Measurements from ENCODE around the gene IQGAP3.

The IQGAP3 gene

DNA sequence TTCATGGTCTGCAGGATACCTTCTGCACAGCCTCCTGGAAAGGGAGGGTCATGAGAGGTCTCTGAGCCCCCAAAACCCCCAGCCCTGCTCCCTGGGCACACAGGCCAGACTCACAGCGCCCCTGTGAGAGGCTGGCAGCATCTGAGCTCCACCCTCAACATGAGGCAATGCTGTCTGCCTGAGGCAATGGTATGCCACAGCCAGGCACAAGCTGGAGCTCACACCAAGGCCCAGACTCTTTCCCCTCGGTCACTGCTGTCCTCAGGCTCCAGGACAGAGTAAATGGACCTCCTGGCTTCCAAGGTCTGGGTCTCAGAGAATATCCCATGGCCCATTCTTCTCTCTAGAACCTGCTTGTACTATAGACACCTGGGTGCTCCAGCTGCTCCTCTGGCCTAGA lies 89.0 kb downstream of the IQGAP3 start:
- no peak for TF ChIP-seq CTCF (conservative IDR thresholded peaks at IDR 0.05; ENCODE audit: low read depth, low read length)
- no peak overlapping the region for H3K4me3 ChIP-seq (ENCODE audit: low read length)
- DNase-seq (ENCODE audit: low read depth) = no peak

DNA sequence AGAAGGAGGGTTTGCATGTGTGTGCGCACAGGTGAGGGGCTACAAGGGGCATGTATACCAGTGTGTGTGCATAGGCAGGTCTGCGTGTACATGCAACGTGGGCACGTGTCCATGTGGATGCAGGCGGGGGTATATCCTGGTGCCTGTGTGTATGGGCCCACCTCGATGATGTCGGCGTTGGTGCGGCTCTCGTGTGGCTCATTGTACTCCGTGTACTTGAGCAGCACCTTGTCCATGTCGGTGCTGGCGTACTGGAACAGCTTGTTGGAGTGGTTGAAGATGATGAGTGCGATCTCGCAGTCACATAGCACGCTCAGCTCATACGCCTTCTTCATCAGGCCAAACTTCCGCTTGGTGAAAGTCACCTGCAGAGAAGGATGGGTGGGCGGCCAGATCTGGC lies 90.1 kb downstream of the IQGAP3 start:
- no peak for DNase-seq (ENCODE audit: low read depth)
- no peak overlapping the region for H3K4me3 ChIP-seq (ENCODE audit: low read length)
- no peak for TF ChIP-seq CTCF (conservative IDR thresholded peaks at IDR 0.05; ENCODE audit: low read depth, low read length)

DNA sequence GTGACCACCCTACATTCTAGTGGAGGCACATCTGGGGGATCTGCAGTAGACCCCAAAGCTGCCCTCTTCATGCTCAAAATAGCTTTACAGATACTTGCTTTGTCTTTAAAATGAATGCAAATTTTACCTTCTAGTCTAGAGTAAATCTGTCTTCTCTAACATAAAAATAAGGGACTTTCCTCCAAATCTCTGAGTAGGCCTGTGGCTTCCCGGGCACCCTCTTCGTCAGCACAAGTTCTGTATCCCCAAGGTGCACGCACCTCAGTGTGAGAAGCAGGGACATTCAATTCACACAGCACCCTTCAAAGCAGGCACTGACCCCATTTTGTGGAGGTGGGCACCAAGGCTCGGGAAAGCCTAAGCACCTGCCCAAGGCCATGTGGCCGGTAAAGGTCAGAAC lies 90.8 kb downstream of the IQGAP3 start:
- no peak for DNase-seq (ENCODE audit: low read depth)
- no peak overlapping the region for H3K4me3 ChIP-seq (ENCODE audit: low read length)
- no peak for TF ChIP-seq CTCF (conservative IDR thresholded peaks at IDR 0.05; ENCODE audit: low read depth, low read length)

- peak; percentile 76 for TF ChIP-seq CTCF (conservative IDR thresholded peaks at IDR 0.05; ENCODE audit: low read depth, low read length)
- no peak for DNase-seq (ENCODE audit: low read depth)
- H3K4me3 ChIP-seq (ENCODE audit: low read length) = no peak overlapping the region
Measured at GRCh38 chr1:156480411-156481192, 91.8 kb downstream of the IQGAP3 start.

DNA sequence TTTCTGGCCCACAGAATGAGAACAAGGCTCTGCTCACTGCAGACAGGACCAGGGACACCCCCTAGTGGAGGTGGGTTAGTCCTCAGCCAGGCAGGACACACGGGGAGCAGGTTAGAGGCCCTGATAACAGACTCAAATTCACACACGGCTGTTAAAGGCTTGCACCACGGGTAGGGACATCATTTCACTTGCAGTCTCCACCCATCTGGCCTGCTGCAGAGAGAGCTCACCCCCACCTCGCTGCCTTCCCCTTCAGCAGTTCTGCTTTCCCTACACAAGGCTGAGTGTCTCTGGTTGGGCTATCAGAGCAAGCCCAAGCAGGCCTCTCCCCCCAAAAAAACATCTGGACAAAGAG lies 92.4 kb downstream of the IQGAP3 start:
- H3K4me3 ChIP-seq (ENCODE audit: low read length) = no peak overlapping the region
- no peak for DNase-seq (ENCODE audit: low read depth)
- peak; percentile 19 for TF ChIP-seq CTCF (conservative IDR thresholded peaks at IDR 0.05; ENCODE audit: low read depth, low read length)

DNA sequence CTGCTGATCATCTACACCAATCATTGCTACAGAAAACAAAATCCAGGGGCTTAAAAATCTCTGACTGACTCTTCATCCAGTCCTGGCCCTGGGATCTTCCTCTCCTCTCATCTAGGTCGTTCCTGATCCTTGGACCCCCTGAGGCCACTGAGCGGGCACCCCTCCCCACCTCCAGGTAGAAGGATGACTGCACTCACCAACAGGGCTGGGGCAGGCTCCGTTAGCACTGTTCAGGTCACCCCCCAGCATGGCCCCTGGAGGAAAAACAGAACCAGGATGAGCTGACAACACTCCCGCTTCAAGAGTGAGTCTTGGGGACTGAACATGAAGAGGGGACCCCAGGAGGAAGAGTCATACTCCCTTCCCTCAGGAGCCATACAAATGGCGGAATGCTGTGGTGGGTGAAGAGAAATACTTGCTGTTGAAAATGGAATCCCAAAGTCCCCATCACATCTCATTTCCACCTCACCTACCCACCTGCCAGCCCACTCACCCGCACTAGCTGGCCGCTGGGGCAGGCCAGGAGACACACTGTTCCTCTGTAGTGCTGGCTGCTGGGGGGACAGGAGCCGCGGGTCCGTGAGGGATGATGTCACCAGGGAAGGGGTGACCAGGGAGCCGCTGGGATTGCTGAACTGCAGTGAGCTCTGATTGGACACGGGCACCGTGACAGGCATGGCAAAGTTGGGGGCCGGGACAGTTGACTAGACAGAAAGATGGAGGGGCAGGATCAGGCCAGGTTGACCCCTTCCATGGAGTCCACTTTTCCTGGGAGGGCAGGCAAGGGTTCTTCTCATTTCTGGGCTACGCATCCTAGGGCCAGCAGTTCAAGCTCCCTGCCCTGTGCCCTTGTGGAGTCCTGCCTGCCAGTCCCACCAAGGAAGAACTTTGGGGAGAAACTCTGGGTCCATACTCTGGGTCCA lies 93.0 kb downstream of the IQGAP3 start:
- no peak for TF ChIP-seq CTCF (conservative IDR thresholded peaks at IDR 0.05; ENCODE audit: low read depth, low read length)
- DNase-seq (ENCODE audit: low read depth) = no peak
- H3K4me3 ChIP-seq (ENCODE audit: low read length) = no peak overlapping the region
